OCI-LY7 (cell line): ENCODE results near the gene ROS1. TPM values are rescaled to one million over a fixed set of nuclear protein-coding genes. Genes with fewer than 3 reads are reported as not detected.
"Not testable (repeated sequence)": the region's sequence is repeated elsewhere in the genome, so short reads cannot be mapped to it uniquely, and the experiment has no call there.

Source experiments
- BruUV-seq: library from RNA; stranded (reverse); fragments of 400-500 nt; replicated peaks from 2 replicates; lab custom pipeline; 2021; lab: Mats Ljungman, UMichigan
- CTCF ChIA-PET: fragments of 300-600 bp; sonication (Branson Sonifier 250); formaldehyde crosslinking; loops from one replicate; lab custom pipeline; 2022; ENCODE audit warnings: antibody characterized with exemption; ENCODE audit not compliant: unreplicated experiment; lab: Charles Lee
- POLR2A ChIA-PET: fragments of 300-600 bp; sonication (Branson Sonifier 250); formaldehyde crosslinking; loops from one replicate; lab custom pipeline; 2022; ENCODE audit warnings: antibody characterized with exemption; lab: Charles Lee
- DNase-seq: peaks from one replicate; pipeline ENCODE4 v3.0.0-alpha.2; 2015; ENCODE audit warnings: low spot score
- H2AFZ ChIP-seq: fragments of 200-600 bp; sonication (generic), shearing (Covaris generic); 2 replicates; pipeline ENCODE4 v1.6.1; 2014; ENCODE audit warnings: mild to moderate bottlenecking, antibody characterized with exemption, low read length, moderate library complexity
- H3K27ac ChIP-seq: fragments of 200-600 bp; sonication (generic); 2 replicates; pipeline ENCODE4 v1.5.1; 2014; ENCODE audit warnings: mixed run types, low read depth, mild to moderate bottlenecking, moderate library complexity, low read length, inconsistent platforms; ENCODE audit not compliant: poor library complexity, severe bottlenecking
- H3K36me3 ChIP-seq: fragments of 200-600 bp; sonication (generic); 2 replicates; pipeline ENCODE4 v1.6.1; 2014; ENCODE audit warnings: mild to moderate bottlenecking, antibody characterized with exemption, low read length, moderate library complexity, mixed read lengths; ENCODE audit not compliant: insufficient read depth
- H3K4me1 ChIP-seq: fragments of 200-600 bp; sonication (generic); 2 replicates; pipeline ENCODE4 v1.5.1; 2014; ENCODE audit warnings: mild to moderate bottlenecking, low read length; ENCODE audit not compliant: insufficient read depth, poor library complexity, severe bottlenecking
- H3K4me2 ChIP-seq: fragments of 200-600 bp; sonication (generic); 2 replicates; pipeline ENCODE4 v1.6.1; 2014; ENCODE audit warnings: mild to moderate bottlenecking, low read length
- H3K4me3 ChIP-seq: fragments of 200-600 bp; sonication (generic); 2 replicates; pipeline ENCODE4 v1.5.1; 2014; ENCODE audit warnings: mild to moderate bottlenecking, low read depth, low read length; ENCODE audit not compliant: poor library complexity, severe bottlenecking
- H3K79me2 ChIP-seq: fragments of 200-600 bp; sonication (generic); 2 replicates; pipeline ENCODE4 v1.6.1; 2016; ENCODE audit warnings: low read depth, mild to moderate bottlenecking, low read length, moderate library complexity, mixed read lengths; ENCODE audit not compliant: insufficient read depth
- H3K9me2 ChIP-seq: fragments of 200-600 bp; sonication (generic); 2 replicates; pipeline ENCODE4 v1.6.1; 2016; ENCODE audit warnings: mild to moderate bottlenecking, low read length, mixed read lengths; ENCODE audit not compliant: insufficient read depth
- H3K9me3 ChIP-seq: fragments of 200-600 bp; sonication (generic); 2 replicates; pipeline ENCODE4 v1.6.1; 2014; ENCODE audit warnings: mild to moderate bottlenecking, mixed run types, low read length, mixed read lengths
- H4K20me1 ChIP-seq: fragments of 200-600 bp; sonication (generic); 2 replicates; pipeline ENCODE4 v1.6.1; 2014; ENCODE audit warnings: mild to moderate bottlenecking, antibody characterized with exemption, low read length, moderate library complexity, mixed read lengths; ENCODE audit not compliant: insufficient read depth
- EZH2phosphoT487 ChIP-seq: fragments of 200-600 bp; sonication (generic); IDR thresholded peaks from 2 replicates; pipeline ENCODE4 v1.6.1; 2018; ENCODE audit warnings: low read depth, borderline replicate concordance, mild to moderate bottlenecking, mixed run types, antibody characterized with exemption, low read length, moderate library complexity, mixed read lengths
- intact Hi-C: fragments of 100-400 bp; cut with micrococcal nuclease; formaldehyde crosslinking; loops from one replicate; pipeline ENCODE4 v1.10.0; 2022; ENCODE audit not compliant: unreplicated experiment
- total RNA-seq, 2 experiments: library from RNA; depleted of rRNA in 1 of 2; stranded (reverse); fragments of >200 nt in 1 of 2; shearing (Covaris generic) in 1 of 2; gene quantifications; 2 replicates each; pipeline ENCODE4 v1.2.3, GENCODE V29; 2014 to 2022
- TF ChIP-seq, protein P1 (sequence below): fragments of 200-600 bp; sonication (generic); conservative IDR thresholded peaks from 2 replicates; pipeline ENCODE4 v1.5.1; 2014; ENCODE audit warnings: mild to moderate bottlenecking, antibody characterized with exemption, low read length, moderate library complexity, mixed read lengths

Gene ROS1
- total RNA-seq, 2 experiments from 2014 or later, result not detected

DNA sequence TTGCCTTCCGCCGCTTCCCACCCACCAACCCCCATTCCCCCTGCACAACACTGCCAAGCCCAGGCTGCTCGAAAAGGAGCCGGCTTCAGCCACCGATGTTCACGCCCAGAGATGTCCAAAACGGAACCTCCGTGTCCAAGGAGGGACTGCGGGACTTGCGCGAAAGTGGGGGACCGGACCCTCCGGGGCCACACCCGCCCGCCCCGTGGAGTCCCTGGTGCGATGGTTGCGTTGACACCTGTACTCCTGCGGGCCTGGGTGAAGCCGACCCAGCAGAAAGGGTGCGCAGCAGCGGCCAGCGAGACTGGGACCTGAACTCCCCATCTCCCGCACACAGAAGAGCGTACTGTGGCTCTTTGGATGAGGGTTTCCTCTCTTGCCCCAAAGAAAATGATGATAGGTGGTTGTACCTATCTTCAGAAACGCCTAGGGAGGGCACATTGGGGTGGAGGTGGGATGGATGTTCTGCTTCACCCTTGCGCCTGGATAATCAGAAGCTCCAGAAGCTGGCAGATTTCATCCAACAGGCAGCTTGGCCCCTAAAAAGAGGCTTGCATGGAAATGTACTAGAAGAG is 162.3 kb downstream of the ROS1 start:
- H3K4me3 ChIP-seq, result no peak overlapping the region
- H3K9me2 ChIP-seq, result no peaks in the 10 kb centered on the region
- TF ChIP-seq, protein P1, sequence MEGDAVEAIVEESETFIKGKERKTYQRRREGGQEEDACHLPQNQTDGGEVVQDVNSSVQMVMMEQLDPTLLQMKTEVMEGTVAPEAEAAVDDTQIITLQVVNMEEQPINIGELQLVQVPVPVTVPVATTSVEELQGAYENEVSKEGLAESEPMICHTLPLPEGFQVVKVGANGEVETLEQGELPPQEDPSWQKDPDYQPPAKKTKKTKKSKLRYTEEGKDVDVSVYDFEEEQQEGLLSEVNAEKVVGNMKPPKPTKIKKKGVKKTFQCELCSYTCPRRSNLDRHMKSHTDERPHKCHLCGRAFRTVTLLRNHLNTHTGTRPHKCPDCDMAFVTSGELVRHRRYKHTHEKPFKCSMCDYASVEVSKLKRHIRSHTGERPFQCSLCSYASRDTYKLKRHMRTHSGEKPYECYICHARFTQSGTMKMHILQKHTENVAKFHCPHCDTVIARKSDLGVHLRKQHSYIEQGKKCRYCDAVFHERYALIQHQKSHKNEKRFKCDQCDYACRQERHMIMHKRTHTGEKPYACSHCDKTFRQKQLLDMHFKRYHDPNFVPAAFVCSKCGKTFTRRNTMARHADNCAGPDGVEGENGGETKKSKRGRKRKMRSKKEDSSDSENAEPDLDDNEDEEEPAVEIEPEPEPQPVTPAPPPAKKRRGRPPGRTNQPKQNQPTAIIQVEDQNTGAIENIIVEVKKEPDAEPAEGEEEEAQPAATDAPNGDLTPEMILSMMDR, result no peak
- no peak for TF ChIP-seq EZH2phosphoT487
- CTCF ChIA-PET, result no interaction called here
- no peaks in the 10 kb centered on the region for H3K9me3 ChIP-seq
- no peak overlapping the region for H3K4me2 ChIP-seq
- H3K4me1 ChIP-seq, result no peaks in the 10 kb centered on the region
- intact Hi-C loops, result no loop called here
- POLR2A ChIA-PET, result no interaction called here
- no peaks in the 10 kb centered on the region for H3K79me2 ChIP-seq
- H4K20me1 ChIP-seq, result no peaks in the 10 kb centered on the region
- no peak overlapping the region for H3K27ac ChIP-seq
- BruUV-seq, result no TSS peak
- no peaks in the 10 kb centered on the region for H3K36me3 ChIP-seq
- DNase-seq, result no peak
- no peak overlapping the region for H2AFZ ChIP-seq

DNA sequence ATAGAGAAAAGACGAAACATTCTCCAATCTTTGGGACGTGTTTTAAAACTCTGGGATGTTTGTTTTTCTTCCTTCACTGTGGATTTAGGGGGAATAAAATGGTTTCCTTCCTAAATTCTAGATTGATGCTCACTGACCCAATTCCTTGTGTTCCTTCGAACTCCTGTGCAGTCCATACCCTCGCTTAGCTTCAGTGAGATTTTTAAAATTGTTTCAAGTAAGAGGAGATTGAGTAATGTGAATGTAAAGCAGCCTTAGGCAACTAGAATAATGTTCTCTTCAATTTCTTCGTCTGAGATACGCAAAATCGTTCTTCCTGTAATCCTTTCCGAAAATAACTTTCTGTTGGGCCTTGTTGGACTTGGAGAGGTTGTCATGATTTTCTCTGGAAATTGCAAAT is 162.9 kb downstream of the ROS1 start:
- Histone ChIP-seq H3K36me3 (no peaks in the 10 kb centered on the region), H3K4me1 (no peaks in the 10 kb centered on the region), H3K4me3 (no peak overlapping the region), H2AFZ (no peak overlapping the region), H4K20me1 (no peaks in the 10 kb centered on the region), H3K27ac (no peak overlapping the region), H3K9me3 (no peaks in the 10 kb centered on the region), H3K9me2 (no peaks in the 10 kb centered on the region), H3K4me2 (no peak overlapping the region), H3K79me2 (no peaks in the 10 kb centered on the region)
- no peak for DNase-seq
- POLR2A ChIA-PET, result no interaction called here
- CTCF ChIA-PET, result no interaction called here
- no TSS peak for BruUV-seq
- intact Hi-C loops, result no loop called here
- TF ChIP-seq EZH2phosphoT487, result no peak
- TF ChIP-seq, protein P1, result no peak

DNA sequence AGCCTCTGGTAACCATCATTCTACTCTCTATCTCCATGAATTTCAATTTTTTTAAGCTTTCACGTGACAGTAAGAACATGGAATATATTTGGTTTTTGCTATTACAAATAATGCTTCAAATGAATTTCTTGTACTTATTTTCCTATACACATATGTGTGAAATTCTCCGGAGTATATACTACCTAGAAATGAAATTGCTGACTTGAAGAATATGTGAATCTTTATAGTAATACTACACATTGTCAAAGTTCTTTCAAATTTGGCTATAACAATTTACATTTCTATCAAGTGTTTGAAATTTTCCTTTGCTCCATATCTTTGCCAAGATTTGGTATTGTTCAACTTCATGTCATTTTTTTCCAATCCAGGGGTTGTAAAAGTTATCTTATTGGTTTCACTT is 172.0 kb downstream of the ROS1 start:
- intact Hi-C loops, result no loop called here
- H4K20me1 ChIP-seq, result no peaks in the 10 kb centered on the region

DNA sequence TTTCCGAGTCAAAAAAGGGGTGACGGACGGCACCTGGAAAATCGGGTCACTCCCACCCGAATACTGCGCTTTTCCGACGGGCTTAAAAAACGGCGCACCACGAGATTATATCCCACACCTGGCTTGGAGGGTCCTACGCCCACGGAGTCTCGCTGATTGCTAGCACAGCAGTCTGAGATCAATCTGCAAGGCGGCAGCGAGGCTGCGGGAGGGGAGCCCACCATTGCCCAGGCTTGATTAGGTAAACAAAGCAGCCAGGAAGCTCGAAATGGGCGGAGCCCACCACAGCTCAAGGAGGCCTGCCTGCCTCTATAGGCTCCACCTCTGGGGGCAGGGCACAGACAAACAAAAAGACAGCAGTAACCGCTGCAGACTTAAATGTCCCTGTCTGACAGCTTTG is 180.8 kb downstream of the ROS1 start:
- H2AFZ ChIP-seq, H3K4me3 ChIP-seq, H3K9me2 ChIP-seq, H3K9me3 ChIP-seq, H3K27ac ChIP-seq, BruUV-seq, POLR2A ChIA-PET, CTCF ChIA-PET, DNase-seq, H3K79me2 ChIP-seq, H3K4me2 ChIP-seq, H4K20me1 ChIP-seq, intact Hi-C loops, H3K36me3 ChIP-seq, H3K4me1 ChIP-seq: not testable (repeated sequence)

More for the DNA sequence above, 172.0 kb downstream of the ROS1 start:
- TF ChIP-seq, protein P1, result no peak
- TF ChIP-seq EZH2phosphoT487, result no peak
- DNase-seq, result no peak
- Histone ChIP-seq H2AFZ (no peak overlapping the region), H3K4me3 (no peak overlapping the region), H3K9me3 (no peaks in the 10 kb centered on the region), H3K9me2 (no peaks in the 10 kb centered on the region), H3K4me2 (no peak overlapping the region), H3K27ac (no peak overlapping the region), H3K36me3 (no peaks in the 10 kb centered on the region), H3K4me1 (no peaks in the 10 kb centered on the region), H3K79me2 (no peaks in the 10 kb centered on the region)
- BruUV-seq, result no TSS peak
- CTCF ChIA-PET, result no interaction called here
- POLR2A ChIA-PET, result interaction anchor here (2.1 kb wide), 1 partner anchor 7 kb away, joined by 7 read pairs; no protein-coding TSS in a partner anchor
